GM19452 (cell line): ENCODE results near the gene SNRNP70.
"Not testable (repeated sequence)": the region's sequence is repeated elsewhere in the genome, so short reads cannot be mapped to it uniquely, and the experiment has no call there.

ENCODE experiments used
- ATAC-seq: cut with Tn5 transposase; IDR thresholded peaks from one replicate; pipeline ENCODE4 v1.9.1; 2021; ENCODE audit not compliant: unreplicated experiment

Gene SNRNP70

GRCh38 chr19:49145573-49146407, 60.5 kb downstream of the SNRNP70 start:
- ATAC-seq, result no peak

GRCh38 chr19:49146408-49146770, 61.1 kb downstream of the SNRNP70 start:
- not testable (repeated sequence) for ATAC-seq

GRCh38 chr19:49148044-49148682, 62.9 kb downstream of the SNRNP70 start:
- ATAC-seq, result no peak

GRCh38 chr19:49148784-49149651, 63.8 kb downstream of the SNRNP70 start:
- ATAC-seq, result no peak

GRCh38 chr19:49149652-49150105, 64.4 kb downstream of the SNRNP70 start:
- ATAC-seq, result no peak

GRCh38 chr19:49150106-49150943, 65.1 kb downstream of the SNRNP70 start:
- ATAC-seq, result no peak

- no peak for ATAC-seq
These were observed 65.6 kb downstream of the SNRNP70 start for GRCh38 chr19:49150944-49151243.

GRCh38 chr19:49151267-49152118, 66.2 kb downstream of the SNRNP70 start:
- no peak for ATAC-seq

GRCh38 chr19:49152119-49152550, 66.9 kb downstream of the SNRNP70 start:
- no peak for ATAC-seq

- ATAC-seq, result no peak
These were observed 68.0 kb downstream of the SNRNP70 start for GRCh38 chr19:49153167-49153809.

GRCh38 chr19:49154279-49154678, 69.0 kb downstream of the SNRNP70 start:
- no peak for ATAC-seq

GRCh38 chr19:49155005-49155819, 70.0 kb downstream of the SNRNP70 start, which contains the start of gene HRC:
Gene HRC, minus strand, starts transcription at chr19:49155396. Its CDS starts 159 bp downstream, at chr19:49155237.
- no peak for ATAC-seq

- ATAC-seq, result no peak
These were observed 70.6 kb downstream of the SNRNP70 start for GRCh38 chr19:49155820-49156346.

- ATAC-seq, result no peak
These were observed 72.4 kb downstream of the SNRNP70 start, which contains the start of gene TRPM4 for GRCh38 chr19:49157445-49158224. Gene TRPM4, plus strand, starts transcription at chr19:49157792. Its CDS starts 75 bp downstream, at chr19:49157867.
